H1 (cell line): ENCODE results near the gene NDNF. TPM values are rescaled to one million over a fixed set of nuclear protein-coding genes. Genes with fewer than 3 reads are reported as not detected.

Experiments used
- ASH2L ChIP-seq: fragments of 200-600, 300-600 bp; sonication (generic); IDR thresholded peaks from one replicate; pipeline ENCODE4 v1.7.1; 2017; ENCODE audit warnings: low read length
- CBX8 ChIP-seq: fragments of 300-800, 300-1000 bp; sonication (generic); IDR thresholded peaks from 2 replicates; pipeline ENCODE4 v1.7.1; 2016; ENCODE audit warnings: low read depth, low read length, borderline replicate concordance
- CTBP2 ChIP-seq: IDR thresholded peaks from 2 replicates; pipeline ENCODE4 v1.7.0; 2011; ENCODE audit warnings: borderline replicate concordance, mild to moderate bottlenecking, moderate library complexity, mixed read lengths, low read length; ENCODE audit not compliant: insufficient read depth, insufficient read length
- EP300 ChIP-seq, 2 experiments: IDR thresholded peaks; 1 replicate in 1 of 2; 2 replicates in 1 of 2; pipeline ENCODE4 v1.6.1; 2011 to 2012; ENCODE audit warnings: low read depth in 2 of 2, low read length in 2 of 2, mild to moderate bottlenecking in 2 of 2, borderline replicate concordance in 1 of 2, inconsistent platforms in 1 of 2, moderate library complexity in 1 of 2
- EZH2 ChIP-seq: fragments of 200-600 bp; sonication (generic); IDR thresholded peaks from 2 replicates; pipeline ENCODE4 v1.7.1; 2012; ENCODE audit warnings: low read depth, mild to moderate bottlenecking, moderate library complexity, low read length, inconsistent platforms; ENCODE audit not compliant: severe bottlenecking
- GABPA ChIP-seq: IDR thresholded peaks from 2 replicates; pipeline ENCODE4 v1.6.1; 2011; ENCODE audit warnings: mild to moderate bottlenecking, low read length, moderate library complexity, borderline replicate concordance; ENCODE audit not compliant: insufficient read depth
- HDAC2 ChIP-seq, 2 experiments: fragments of 300-600 bp in 1 of 2; sonication (generic) in 1 of 2; IDR thresholded peaks; 2 replicates each; pipeline ENCODE4 v1.6.1; 2011 to 2012; ENCODE audit warnings: low read depth in 2 of 2, low read length in 2 of 2, mild to moderate bottlenecking in 2 of 2, moderate library complexity in 2 of 2, borderline replicate concordance in 1 of 2, inconsistent platforms in 1 of 2
- KDM4A ChIP-seq: IDR thresholded peaks from one replicate; pipeline ENCODE4 v1.7.1; 2012; ENCODE audit warnings: low read depth, mild to moderate bottlenecking, moderate library complexity, low read length, inconsistent platforms; ENCODE audit not compliant: severe bottlenecking
- MAFK ChIP-seq: IDR thresholded peaks from 2 replicates; pipeline ENCODE4 v1.6.1; 2012; ENCODE audit warnings: low read depth, mild to moderate bottlenecking, improper control_type of control experiment, low read length
- NANOG ChIP-seq: IDR thresholded peaks from 2 replicates; pipeline ENCODE4 v1.6.1; 2011; ENCODE audit warnings: low read length, low read depth, mild to moderate bottlenecking, inconsistent platforms; ENCODE audit not compliant: insufficient read depth, poor library complexity, severe bottlenecking
- PHF8 ChIP-seq: fragments of 200-600 bp; sonication (generic); conservative IDR thresholded peaks from 2 replicates; pipeline ENCODE4 v1.7.1; 2012; ENCODE audit warnings: low read depth, mild to moderate bottlenecking, inconsistent platforms, low read length, moderate library complexity
- POLR2AphosphoS5 ChIP-seq: IDR thresholded peaks from 2 replicates; pipeline ENCODE4 v1.6.1; 2011; ENCODE audit warnings: low read depth, low read length
- RXRA ChIP-seq: IDR thresholded peaks from 2 replicates; pipeline ENCODE4 v1.6.1; 2011; ENCODE audit warnings: low read depth, mild to moderate bottlenecking, low read length, moderate library complexity; ENCODE audit not compliant: insufficient read depth
- SAP30 ChIP-seq: fragments of 300-600 bp; sonication (generic); IDR thresholded peaks from 2 replicates; pipeline ENCODE4 v1.7.1; 2012; ENCODE audit warnings: low read length, moderate library complexity, mild to moderate bottlenecking, inconsistent platforms; ENCODE audit not compliant: insufficient read depth, insufficient replicate concordance
- SIN3A ChIP-seq, 2 experiments: IDR thresholded peaks in 1 of 2; conservative IDR thresholded peaks in 1 of 2; 2 replicates each; pipeline ENCODE4 v1.6.1; 2011 to 2012; ENCODE audit warnings: low read length in 2 of 2, improper control_type of control experiment in 1 of 2, low read depth in 1 of 2, mild to moderate bottlenecking in 1 of 2
- SP1 ChIP-seq: IDR thresholded peaks from 2 replicates; pipeline ENCODE4 v1.6.1; 2011; ENCODE audit warnings: low read depth, low read length
- SP2 ChIP-seq: IDR thresholded peaks from 2 replicates; pipeline ENCODE4 v1.6.1; 2012; ENCODE audit warnings: mild to moderate bottlenecking, low read length, inconsistent platforms
- TAF1 ChIP-seq: IDR thresholded peaks from 2 replicates; pipeline ENCODE4 v1.6.1; 2011; ENCODE audit warnings: mild to moderate bottlenecking, low read depth, low read length
- TCF12 ChIP-seq: IDR thresholded peaks from 2 replicates; pipeline ENCODE4 v1.6.1; 2011; ENCODE audit warnings: low read depth, mild to moderate bottlenecking, low read length
- TEAD4 ChIP-seq: IDR thresholded peaks from 2 replicates; pipeline ENCODE4 v1.6.1; 2012; ENCODE audit warnings: low read depth, low read length, inconsistent platforms, mixed read lengths
- polyA plus RNA-seq, 7 experiments: library from polyadenylated mRNA; depleted of rRNA in 3 of 7; stranded (reverse) in 5 of 7; unstranded in 2 of 7; fragments of >200 nt in 5 of 7; fragments of 200-250 nt in 2 of 7; gene quantifications; 1 replicate in 5 of 7; 2 replicates in 1 of 7; 4 replicates in 1 of 7; pipeline versions ENCODE4 v1.2.1 to v1.2.3, GENCODE V29; 2011 to 2013; ENCODE audit warnings: missing spikeins in 2 of 7, mixed read lengths in 2 of 7
- total RNA-seq: library from RNA; stranded (reverse); fragmentation: NEBNext Ultra II Directional; extraction: Animal tissue kit (Norgen Biotek cat#: 25700); gene quantifications from 2 replicates; pipeline ENCODE4 v1.2.1, GENCODE V29; 2021
- TF ChIP-seq, protein P1 (sequence below): IDR thresholded peaks from 2 replicates; pipeline ENCODE4 v1.6.1; 2012; ENCODE audit warnings: inconsistent platforms

The NDNF gene
- total and polyA plus RNA-seq, 2 of the 8 experiments (the other 6 are each of a cell fraction or from before 2014, with no cell fraction given) = 0.70 to 1.6 TPM

- no peak for TF ChIP-seq ASH2L
- peak; percentile 87 for TF ChIP-seq KDM4A
- TF ChIP-seq EP300 (IDR thresholded peaks at IDR 0.05; ENCODE audit: borderline replicate concordance in 1 of 2, low read depth in 2 of 2, low read length in 2 of 2) = no peak
- no peak for TF ChIP-seq TCF12
- no peak for TF ChIP-seq MAFK
- TF ChIP-seq SAP30 = peak; percentile 28
- TF ChIP-seq, protein P1, sequence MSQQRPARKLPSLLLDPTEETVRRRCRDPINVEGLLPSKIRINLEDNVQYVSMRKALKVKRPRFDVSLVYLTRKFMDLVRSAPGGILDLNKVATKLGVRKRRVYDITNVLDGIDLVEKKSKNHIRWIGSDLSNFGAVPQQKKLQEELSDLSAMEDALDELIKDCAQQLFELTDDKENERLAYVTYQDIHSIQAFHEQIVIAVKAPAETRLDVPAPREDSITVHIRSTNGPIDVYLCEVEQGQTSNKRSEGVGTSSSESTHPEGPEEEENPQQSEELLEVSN = peak; percentile 51
- no peak for TF ChIP-seq SP2
- no peak for TF ChIP-seq POLR2AphosphoS5
- TF ChIP-seq PHF8 = 0 out of 2 replicates have a peak, but pooled peaks have one; percentile 37
- no peak for TF ChIP-seq GABPA
- TF ChIP-seq TAF1 = peak; percentile 30; the same call in 1 of the 2 replicates
- TF ChIP-seq SP1 = no peak
- TF ChIP-seq CTBP2 = peak; percentile 44
- TF ChIP-seq SIN3A (conservative IDR thresholded peaks at IDR 0.05 in 1 of 2, IDR thresholded peaks at IDR 0.05 in 1 of 2; ENCODE audit: low read depth in 1 of 2, low read length in 2 of 2) = no peak
- 0 out of 2 replicates have a peak, but pooled peaks have one; percentile 4 for TF ChIP-seq TEAD4
- TF ChIP-seq CBX8 = no peak
- peak; percentile 47 for TF ChIP-seq EZH2
- TF ChIP-seq RXRA = no peak
- TF ChIP-seq HDAC2 (IDR thresholded peaks at IDR 0.05; ENCODE audit: borderline replicate concordance in 1 of 2, low read depth in 2 of 2, low read length in 2 of 2) = no peak
- no peak for TF ChIP-seq NANOG
Observed at GRCh38 chr4:121072224-121073003, at the start of gene NDNF (continued).
